ENCODE data around the gene FNDC3B.
A peak's percentile ranks its signal among the peaks of the same experiment; 100 is the strongest.
"Not testable (repeated sequence)": the region's sequence is repeated elsewhere in the genome, so short reads cannot be mapped to it uniquely, and the experiment has no call there.

The FNDC3B gene

DNA sequence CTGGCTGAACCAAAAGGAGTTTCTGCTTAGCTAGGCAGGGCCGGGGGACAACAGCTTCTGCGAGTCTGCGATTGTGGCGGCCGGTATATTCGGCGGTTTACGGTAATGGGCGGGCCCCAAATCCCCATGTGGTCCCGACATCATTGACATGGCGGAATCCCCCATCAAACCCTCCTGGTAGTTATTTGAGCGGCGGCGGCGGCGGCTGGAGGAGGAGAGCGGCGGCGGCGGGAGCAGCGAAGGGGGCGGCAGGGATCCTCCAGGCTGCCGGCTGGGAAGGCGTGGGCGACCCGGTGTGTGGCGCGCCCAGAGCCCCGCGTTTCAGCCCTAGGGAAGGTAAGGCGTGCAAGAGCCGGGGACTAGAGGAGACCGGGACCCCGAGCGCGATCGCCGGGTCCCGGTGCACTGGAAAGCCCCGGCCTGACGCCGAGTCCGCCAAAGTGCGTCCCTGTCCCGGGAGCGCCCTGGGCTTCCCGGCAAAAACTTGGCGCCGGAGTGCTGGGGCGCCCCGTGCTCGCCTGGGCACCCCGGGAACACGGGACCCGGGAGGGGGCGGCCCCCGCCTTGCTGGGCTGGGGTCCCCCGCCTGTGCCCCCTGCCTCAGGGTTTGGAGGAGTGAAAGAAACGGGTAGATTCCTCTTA, at the start of gene FNDC3B:
Gene FNDC3B (plus strand): TSS at position 143 of the 642 bp plus-strand sequence. CDS start 72,902 bp downstream, outside the sequence.
- ATAC-seq (peak; percentile 93), DNase-seq (peak; percentile 92 to 94)
- H3K4me3 Mint-ChIP-seq = peak within 1 kb of the TSS; percentile 92 to 99
- no peaks in the 10 kb centered on the region for H3K9me3 Mint-ChIP-seq
- H3K4me1 Mint-ChIP-seq = peaks cover 22% of the 10 kb centered on the region
- peaks cover 8% of the 10 kb centered on the region for H3K27me3 Mint-ChIP-seq
- peak within 1 kb of the TSS; percentile 98 to 99 for H3K27ac Mint-ChIP-seq

DNA sequence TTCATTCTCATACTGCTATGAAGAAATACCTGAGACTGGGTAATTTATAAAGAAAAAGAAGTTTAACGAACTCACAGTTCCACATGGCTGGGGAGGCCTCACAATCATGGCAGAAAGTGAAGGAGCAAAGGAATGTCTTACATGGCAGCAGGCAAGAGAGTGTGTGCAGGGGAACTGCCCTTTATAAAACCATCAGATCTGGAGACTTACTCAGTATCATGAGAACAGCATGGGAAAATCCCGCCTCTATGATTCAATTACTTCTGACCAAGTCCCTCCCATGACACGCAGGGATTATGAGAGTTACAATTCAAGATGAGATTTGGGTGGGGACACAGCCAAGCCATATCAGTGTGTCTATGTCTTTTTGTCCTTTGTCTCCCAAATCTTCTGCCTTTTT, 49.1 kb upstream of the FNDC3B start:
- ATAC-seq, H3K27me3 Mint-ChIP-seq, H3K9me3 Mint-ChIP-seq, H3K27ac Mint-ChIP-seq, H3K4me3 Mint-ChIP-seq, DNase-seq, H3K4me1 Mint-ChIP-seq: not testable (repeated sequence)

DNA sequence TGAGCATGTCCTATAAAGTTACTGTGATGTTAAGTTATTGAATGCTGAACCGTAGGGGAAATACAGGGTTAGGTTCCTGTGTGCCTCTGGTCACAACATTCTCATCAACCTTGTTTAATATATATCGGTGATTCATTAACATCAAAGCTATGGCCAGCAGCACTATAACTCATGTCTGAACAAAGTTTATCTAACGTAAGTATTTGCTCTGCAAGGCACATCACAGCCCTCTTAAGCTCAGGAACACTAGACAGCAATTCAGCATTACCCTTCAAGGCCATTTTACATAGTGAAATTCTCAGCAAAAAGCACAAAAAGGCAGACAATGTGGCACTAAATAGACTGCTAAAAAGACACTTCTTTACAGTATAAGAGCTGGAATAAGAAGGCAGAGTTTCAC, 48.2 kb upstream of the FNDC3B start:
- no peaks in the 10 kb centered on the region for H3K4me1 Mint-ChIP-seq
- DNase-seq (no peak), ATAC-seq (no peak)
- H3K27ac Mint-ChIP-seq = no peak overlapping the region
- H3K4me3 Mint-ChIP-seq = no peak overlapping the region
- no peaks in the 10 kb centered on the region for H3K27me3 Mint-ChIP-seq
- peaks cover 0 to 6% of the 10 kb centered on the region in 2 donors for H3K9me3 Mint-ChIP-seq

DNA sequence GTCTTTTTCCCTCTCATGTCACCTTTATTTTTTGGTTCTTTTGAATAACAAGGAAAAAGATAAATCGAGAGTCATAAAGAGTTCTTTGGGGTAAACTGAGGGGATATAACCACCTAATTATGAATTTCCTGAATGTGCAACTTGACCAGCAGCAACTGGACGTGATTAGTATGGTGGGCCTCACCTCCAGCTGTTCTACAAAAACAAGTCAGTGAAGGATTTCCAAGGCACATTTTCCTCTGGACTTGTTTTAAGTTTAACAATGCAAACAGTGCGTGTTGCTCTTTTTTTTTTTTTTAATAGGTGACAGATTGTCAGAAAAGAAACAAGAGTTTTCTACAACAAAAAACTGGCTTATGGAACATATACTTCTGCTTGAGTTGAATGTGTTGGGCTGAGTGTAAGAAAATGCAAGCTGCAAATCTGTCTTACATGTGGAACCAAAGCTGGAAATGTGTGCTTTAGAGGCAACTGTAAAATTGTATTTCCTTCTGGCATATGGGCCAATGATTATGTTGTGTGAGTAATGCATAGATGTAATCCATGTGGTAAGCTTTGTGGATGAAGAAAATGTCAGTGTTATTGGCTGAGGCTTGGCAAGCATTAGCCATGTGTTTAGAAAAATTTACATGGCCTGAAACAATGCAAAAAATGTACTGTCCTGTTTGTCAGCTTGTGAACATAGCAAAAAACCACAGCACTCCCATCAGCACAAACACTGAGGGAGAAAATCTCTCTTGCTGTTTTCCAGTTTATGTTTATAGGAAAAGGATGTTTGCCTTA, 44.5 kb upstream of the FNDC3B start:
- H3K4me1 Mint-ChIP-seq = peaks cover 6% of the 10 kb centered on the region
- peaks cover 10 to 20% of the 10 kb centered on the region in 2 donors for H3K9me3 Mint-ChIP-seq
- H3K4me3 Mint-ChIP-seq = no peak overlapping the region
- no peak for ATAC-seq
- H3K27me3 Mint-ChIP-seq = no peaks in the 10 kb centered on the region
- no peak overlapping the region for H3K27ac Mint-ChIP-seq
- no peak for DNase-seq

DNA sequence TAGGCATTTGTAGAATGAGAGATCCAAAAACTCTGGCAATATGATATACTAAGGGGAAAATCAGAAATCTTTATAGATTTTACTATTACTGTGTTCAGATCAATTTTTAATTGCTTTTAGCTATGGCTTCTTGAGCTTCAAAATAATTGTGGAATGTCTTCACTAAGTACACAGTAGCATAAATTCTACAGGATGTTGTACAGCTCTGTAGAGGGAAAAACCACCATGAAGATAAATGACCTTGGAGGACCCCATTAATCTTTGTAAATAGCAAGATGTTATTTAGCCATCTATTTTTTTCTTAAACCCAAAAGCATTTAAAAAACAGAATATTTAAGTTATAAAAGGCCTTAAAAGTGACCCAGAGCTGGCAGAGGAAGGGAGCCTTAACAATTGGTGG, 43.9 kb upstream of the FNDC3B start:
- Mint-ChIP-seq H3K9me3 (peaks cover 10 to 14% of the 10 kb centered on the region in 2 donors), H3K27ac (no peak overlapping the region), H3K27me3 (no peaks in the 10 kb centered on the region), H3K4me3 (no peak overlapping the region), H3K4me1 (peaks cover 6% of the 10 kb centered on the region)
- DNase-seq (no peak), ATAC-seq (no peak)

DNA sequence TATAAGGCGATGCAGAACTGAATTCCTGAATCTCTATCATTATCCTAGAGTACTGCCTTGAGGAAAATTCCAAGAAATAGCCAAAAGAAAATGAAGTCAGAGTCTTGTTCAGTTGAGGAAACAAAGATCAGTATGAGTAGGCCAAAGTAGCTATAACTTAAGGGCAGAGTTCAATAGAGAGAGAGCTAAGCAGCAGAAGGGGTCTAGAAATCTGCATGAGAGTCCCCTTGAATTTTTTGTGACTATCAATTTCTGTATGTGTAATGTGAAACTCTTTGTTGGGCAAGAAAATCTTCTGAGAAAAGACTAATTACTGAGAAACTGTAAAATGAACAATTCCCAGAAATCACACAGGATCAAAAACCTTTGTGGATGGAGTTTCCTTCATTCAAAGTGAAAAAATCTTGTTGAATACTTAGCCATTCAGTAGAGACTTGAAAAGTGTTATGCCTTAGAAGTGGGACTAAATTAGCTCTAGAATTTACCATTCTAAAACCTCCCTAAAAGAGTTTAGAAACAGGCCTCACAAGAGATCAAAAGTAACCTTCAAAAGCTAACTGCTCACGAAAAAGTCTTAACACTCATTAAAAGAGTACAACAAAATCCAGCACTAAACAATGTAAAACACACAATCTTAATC, 43.1 kb upstream of the FNDC3B start:
- Mint-ChIP-seq H3K4me1 (peaks cover 6% of the 10 kb centered on the region), H3K27ac (no peak overlapping the region), H3K4me3 (no peak overlapping the region), H3K27me3 (no peaks in the 10 kb centered on the region), H3K9me3 (peaks cover 10 to 14% of the 10 kb centered on the region in 2 donors)
- ATAC-seq (peak; percentile 56), DNase-seq (no peak)

DNA sequence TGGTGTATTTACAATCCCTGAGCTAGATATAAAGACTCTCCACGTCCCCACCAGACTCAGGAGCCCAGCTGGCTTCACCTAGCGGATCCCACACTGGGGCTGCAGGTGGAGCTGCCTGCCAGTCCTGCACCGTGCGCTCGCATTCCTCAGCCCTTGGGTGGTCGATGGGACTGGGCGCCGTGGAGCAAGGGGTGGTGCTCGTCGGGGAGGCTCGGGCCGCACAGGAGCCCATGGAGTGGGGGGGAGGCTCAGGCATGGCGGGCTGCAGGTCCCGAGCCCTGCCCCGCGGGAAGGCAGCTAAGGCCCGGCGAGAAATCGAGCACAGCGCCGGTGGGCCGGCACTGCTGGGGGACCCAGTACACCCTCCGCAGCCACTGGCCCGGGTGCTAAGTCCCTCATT, 40.6 kb upstream of the FNDC3B start:
- DNase-seq, ATAC-seq, H3K27ac Mint-ChIP-seq, H3K27me3 Mint-ChIP-seq, H3K4me3 Mint-ChIP-seq, H3K4me1 Mint-ChIP-seq: not testable (repeated sequence)
- peaks cover 10 to 14% of the 10 kb centered on the region in 2 donors for H3K9me3 Mint-ChIP-seq

DNA sequence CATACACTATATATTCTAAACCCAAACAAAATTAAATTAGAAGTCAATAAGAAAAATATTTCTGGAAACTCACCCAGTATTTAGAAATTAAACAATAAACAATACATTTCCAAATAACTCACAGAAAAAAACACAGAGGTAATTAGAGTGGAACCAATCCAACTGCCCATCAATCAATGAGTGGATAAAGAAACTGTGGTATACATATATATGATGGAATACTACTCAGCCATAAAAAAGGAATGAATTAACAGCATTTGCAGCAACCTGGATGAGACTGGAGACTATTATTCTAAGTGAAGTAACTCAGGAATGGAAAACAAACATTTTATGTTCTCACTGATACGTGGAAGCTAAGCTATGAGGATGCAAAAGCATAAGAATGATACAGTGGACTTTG, 37.8 kb upstream of the FNDC3B start:
- not testable (repeated sequence) for DNase-seq, ATAC-seq, H3K9me3 Mint-ChIP-seq, H3K27me3 Mint-ChIP-seq, H3K4me1 Mint-ChIP-seq, H3K4me3 Mint-ChIP-seq, H3K27ac Mint-ChIP-seq

DNA sequence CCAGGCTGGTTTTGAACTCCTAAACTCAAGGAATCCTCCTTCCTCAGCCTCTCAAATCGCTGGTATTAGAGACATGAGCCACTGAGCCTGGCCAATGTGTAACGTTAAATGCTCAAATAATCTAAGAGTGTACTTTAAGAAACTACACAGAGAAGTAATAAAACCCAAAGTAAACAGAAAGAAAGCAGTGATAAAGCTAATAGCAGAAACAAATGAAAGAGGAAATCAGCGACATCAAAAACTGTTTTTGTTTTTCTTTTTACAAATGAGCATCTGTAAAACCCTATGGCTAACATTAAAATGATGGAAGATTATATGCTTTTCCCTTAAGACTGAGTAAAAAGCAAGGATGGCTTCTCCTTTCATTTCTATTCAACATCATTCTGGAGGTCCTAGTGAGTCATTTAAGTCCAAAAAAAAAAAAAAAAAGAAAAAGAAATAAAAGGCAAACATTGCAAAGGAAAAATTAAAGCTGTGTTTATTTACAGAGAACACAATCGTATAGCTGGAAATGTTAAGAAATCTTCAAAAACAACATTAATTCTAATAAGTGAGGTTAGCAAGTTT, 36.8 kb upstream of the FNDC3B start:
- H3K27me3 Mint-ChIP-seq = no peaks in the 10 kb centered on the region
- H3K4me1 Mint-ChIP-seq = no peaks in the 10 kb centered on the region
- peaks cover 5 to 6% of the 10 kb centered on the region in 2 donors for H3K9me3 Mint-ChIP-seq
- no peak overlapping the region for H3K27ac Mint-ChIP-seq
- DNase-seq (no peak), ATAC-seq (no peak)
- H3K4me3 Mint-ChIP-seq = no peak overlapping the region

DNA sequence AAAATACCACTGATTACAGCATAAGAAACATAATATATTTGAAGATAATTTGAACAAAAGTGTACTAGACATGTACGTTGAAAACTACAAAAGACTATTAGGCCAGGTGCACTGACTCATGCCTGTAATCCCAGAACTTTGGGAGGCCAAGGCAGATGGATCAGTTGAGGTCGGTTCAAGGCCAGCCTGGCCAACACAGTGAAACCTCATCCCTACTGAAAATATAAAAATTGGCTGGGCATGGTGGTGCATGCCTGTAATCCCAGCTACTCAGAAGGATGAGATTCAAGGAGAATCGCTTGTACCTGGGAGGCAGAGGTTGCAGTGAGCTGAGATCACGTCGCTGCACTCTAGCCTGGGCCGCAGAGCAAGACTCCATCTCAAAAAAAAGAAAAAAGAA, 36.2 kb upstream of the FNDC3B start:
- no peak for ATAC-seq
- Mint-ChIP-seq H3K4me3 (no peak overlapping the region), H3K4me1 (no peaks in the 10 kb centered on the region), H3K27me3 (no peaks in the 10 kb centered on the region), H3K27ac (no peak overlapping the region), H3K9me3 (peaks cover 0 to under 1% of the 10 kb centered on the region in 2 donors)
- DNase-seq = no peak

DNA sequence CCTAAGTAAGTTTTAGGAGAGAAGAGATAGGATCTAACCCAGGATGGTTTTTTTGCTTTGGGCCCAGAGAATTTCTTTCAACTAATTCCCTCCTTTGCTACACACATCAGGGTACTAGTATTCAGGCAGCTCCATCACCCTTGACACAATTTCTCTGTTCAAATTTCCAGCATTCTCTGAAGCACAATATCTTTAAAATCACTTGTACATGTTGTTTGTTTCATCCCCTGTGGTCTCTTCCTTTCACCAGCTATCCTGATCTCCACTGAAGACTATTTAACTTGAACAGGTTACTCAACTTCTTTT, 32.4 kb upstream of the FNDC3B start:
- Mint-ChIP-seq H3K4me3 (no peak overlapping the region), H3K27ac (no peak overlapping the region), H3K9me3 (no peaks in the 10 kb centered on the region), H3K27me3 (no peaks in the 10 kb centered on the region), H3K4me1 (no peaks in the 10 kb centered on the region)
- DNase-seq = no peak
- no peak for ATAC-seq

DNA sequence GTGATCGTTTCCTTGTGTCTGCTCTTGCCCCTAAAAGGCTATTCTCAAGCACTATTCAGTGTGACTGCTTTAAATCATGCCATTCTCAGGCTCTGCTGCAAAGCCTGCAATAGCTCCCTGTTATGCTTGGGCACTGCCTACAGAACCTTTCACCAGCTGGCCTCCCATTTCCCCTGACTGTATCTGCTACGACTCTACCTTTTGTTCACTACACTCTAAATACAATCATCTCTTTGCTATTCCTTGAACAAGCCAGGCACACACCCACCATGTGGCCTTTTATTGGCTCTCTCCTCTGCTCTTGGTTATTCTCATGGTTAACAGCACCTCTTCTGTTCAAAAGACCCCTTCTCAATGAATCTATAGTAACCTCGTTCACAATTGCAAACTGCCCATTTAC, 29.6 kb upstream of the FNDC3B start:
- ATAC-seq (no peak), DNase-seq (no peak)
- H3K9me3 Mint-ChIP-seq = no peaks in the 10 kb centered on the region
- H3K4me3 Mint-ChIP-seq = no peak overlapping the region
- no peaks in the 10 kb centered on the region for H3K27me3 Mint-ChIP-seq
- H3K4me1 Mint-ChIP-seq = no peaks in the 10 kb centered on the region
- no peak overlapping the region for H3K27ac Mint-ChIP-seq

DNA sequence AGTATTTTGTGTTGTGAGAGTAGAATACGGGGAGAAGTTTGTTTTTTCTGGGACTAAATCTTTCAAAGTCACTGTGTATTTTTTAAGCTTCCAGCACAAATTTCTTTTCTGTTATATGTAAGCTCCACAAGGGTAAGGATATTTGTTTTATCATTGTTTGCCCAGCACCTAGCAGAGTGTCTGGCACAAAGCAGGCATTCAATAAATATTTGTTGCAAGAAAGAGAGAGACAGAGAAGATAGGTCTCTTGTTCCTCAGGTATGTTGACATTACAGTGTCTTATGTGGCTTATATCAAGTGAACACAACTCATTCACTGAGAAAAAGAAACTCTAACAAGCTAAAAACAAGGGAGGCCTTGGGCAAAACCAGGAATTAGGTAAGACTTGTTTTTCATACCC, 26.6 kb upstream of the FNDC3B start:
- Mint-ChIP-seq H3K4me1 (no peaks in the 10 kb centered on the region), H3K27me3 (no peaks in the 10 kb centered on the region), H3K4me3 (no peak overlapping the region), H3K9me3 (no peaks in the 10 kb centered on the region), H3K27ac (no peak overlapping the region)
- no peak for ATAC-seq
- no peak for DNase-seq

DNA sequence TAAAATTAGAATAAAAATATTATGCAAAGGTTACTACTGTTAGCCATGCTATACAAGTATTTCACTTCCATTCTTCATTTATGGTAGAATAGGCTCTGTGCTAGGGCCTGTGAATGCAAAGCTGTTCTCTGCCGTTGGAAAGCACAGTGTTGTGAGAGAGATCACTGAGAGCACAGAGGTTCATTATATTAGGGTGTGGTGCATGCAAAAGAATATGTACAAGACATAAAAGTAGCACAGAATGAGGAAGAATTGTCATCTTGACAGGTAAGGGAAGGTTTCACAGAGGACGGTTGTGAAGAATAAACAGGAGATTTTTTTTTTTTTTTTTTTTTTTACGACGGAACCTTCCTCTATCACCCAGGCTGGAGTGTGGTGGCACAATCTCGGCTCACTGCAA, 25.2 kb upstream of the FNDC3B start:
- Mint-ChIP-seq H3K27ac (no peak overlapping the region), H3K27me3 (no peaks in the 10 kb centered on the region), H3K4me3 (no peak overlapping the region), H3K9me3 (no peaks in the 10 kb centered on the region), H3K4me1 (no peaks in the 10 kb centered on the region)
- ATAC-seq = no peak
- no peak for DNase-seq

DNA sequence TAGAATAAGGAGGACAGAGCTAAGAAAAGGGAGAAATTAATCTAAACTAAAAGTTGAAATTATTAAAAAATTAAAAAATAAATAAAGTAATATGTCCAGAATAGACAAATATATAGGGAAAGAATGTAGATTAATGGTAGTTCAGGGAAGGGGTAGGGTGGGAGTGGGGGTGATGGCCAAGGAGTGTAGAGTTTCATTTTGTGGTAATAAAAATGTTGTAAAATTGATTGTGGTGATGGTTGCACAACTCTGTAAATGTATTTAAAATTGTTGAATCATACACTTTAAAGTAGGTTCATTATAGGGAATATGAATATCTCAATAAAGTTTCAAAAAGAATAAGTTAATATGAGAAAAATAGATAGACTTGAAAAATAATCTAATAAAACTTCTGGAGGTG, 21.0 kb upstream of the FNDC3B start:
- Mint-ChIP-seq H3K4me3 (no peak overlapping the region), H3K27ac (no peak overlapping the region), H3K9me3 (no peaks in the 10 kb centered on the region), H3K4me1 (no peaks in the 10 kb centered on the region), H3K27me3 (no peaks in the 10 kb centered on the region)
- DNase-seq (no peak), ATAC-seq (no peak)

DNA sequence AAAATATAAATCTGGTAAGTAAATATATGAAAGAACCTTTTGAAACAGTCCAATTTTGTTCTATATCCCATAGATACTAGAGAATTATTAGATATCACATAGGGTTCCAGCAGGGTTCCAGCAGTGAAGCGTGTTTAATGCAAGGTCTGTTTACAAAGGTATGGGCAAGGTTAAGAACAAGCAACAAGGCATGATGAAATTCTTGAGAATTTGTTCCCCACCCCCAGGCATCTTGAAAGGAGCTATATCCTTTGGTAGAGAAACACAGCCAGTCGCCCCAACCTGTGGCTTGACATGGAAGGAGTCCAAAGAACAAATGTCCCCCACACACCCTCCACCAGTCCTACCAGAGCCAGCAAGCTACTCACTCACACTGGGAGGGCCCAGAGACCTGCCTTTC, 18.6 kb upstream of the FNDC3B start:
- DNase-seq (no peak), ATAC-seq (no peak)
- Mint-ChIP-seq H3K27ac (peak overlapping the region in 1 of 2 donors; percentile 57), H3K4me3 (no peak overlapping the region), H3K9me3 (no peaks in the 10 kb centered on the region), H3K4me1 (no peaks in the 10 kb centered on the region), H3K27me3 (no peaks in the 10 kb centered on the region)

Measured in stimulated activated naive CD8-positive, alpha-beta T cell treated with anti-CD3 and anti-CD28 coated beads, Interleukin-15, amount 100 ng/mL, for 72 hours (primary cell).